ENCODE measurements around the gene PLS3. TPM values are rescaled to one million over a fixed set of nuclear protein-coding genes. Genes with fewer than 3 reads are reported as not detected.

PLS3 gene
- total RNA-seq, 1 experiment from 2014 or later = 88.2 TPM

GRCh38 chrX:115602729-115603389, 41.9 kb downstream of the PLS3 start:
- Histone ChIP-seq H3K27ac (ENCODE audit: low read depth, low read length, poor library complexity, severe bottlenecking) (no peak overlapping the region), H3K4me3 (ENCODE audit: low read depth, low read length, poor library complexity, severe bottlenecking) (no peak overlapping the region), H3K36me3 (ENCODE audit: insufficient read depth, low read length, poor library complexity, severe bottlenecking) (no peaks in the 10 kb centered on the region), H3K9me3 (ENCODE audit: low read depth, low read length, poor library complexity, severe bottlenecking) (no peaks in the 10 kb centered on the region), H3K4me1 (ENCODE audit: insufficient read depth, low read length, poor library complexity, severe bottlenecking) (peaks cover 9% of the 10 kb centered on the region), H3K27me3 (replicated peaks; ENCODE audit: insufficient read depth, low read depth, low read length, poor library complexity) (peaks cover 4% of the 10 kb centered on the region)
- POLR2A ChIA-PET (ENCODE audit: low non-redundant PET) = interaction anchor here (0.7 kb wide), 1 partner anchor 71 kb away, joined by 3 read pairs; no protein-coding TSS in a partner anchor
- intact Hi-C loops (cut with micrococcal nuclease; ENCODE audit: unreplicated experiment) = no loop called here
- TF ChIP-seq EZH2 (IDR thresholded peaks at IDR 0.05; ENCODE audit: borderline replicate concordance, low read depth, low read length, poor library complexity, severe bottlenecking) = no peak
- TF ChIP-seq, protein P1, sequence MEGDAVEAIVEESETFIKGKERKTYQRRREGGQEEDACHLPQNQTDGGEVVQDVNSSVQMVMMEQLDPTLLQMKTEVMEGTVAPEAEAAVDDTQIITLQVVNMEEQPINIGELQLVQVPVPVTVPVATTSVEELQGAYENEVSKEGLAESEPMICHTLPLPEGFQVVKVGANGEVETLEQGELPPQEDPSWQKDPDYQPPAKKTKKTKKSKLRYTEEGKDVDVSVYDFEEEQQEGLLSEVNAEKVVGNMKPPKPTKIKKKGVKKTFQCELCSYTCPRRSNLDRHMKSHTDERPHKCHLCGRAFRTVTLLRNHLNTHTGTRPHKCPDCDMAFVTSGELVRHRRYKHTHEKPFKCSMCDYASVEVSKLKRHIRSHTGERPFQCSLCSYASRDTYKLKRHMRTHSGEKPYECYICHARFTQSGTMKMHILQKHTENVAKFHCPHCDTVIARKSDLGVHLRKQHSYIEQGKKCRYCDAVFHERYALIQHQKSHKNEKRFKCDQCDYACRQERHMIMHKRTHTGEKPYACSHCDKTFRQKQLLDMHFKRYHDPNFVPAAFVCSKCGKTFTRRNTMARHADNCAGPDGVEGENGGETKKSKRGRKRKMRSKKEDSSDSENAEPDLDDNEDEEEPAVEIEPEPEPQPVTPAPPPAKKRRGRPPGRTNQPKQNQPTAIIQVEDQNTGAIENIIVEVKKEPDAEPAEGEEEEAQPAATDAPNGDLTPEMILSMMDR (conservative IDR thresholded peaks at IDR 0.05; ENCODE audit: low read depth, low read length) = no peak
- CTCF ChIA-PET = no interaction called here
- BruUV-seq (replicated peaks) = no TSS peak
- DNase-seq (ENCODE audit: low spot score) = no peak

- no peak for TF ChIP-seq EZH2 (IDR thresholded peaks at IDR 0.05; ENCODE audit: borderline replicate concordance, low read depth, low read length, poor library complexity, severe bottlenecking)
- TF ChIP-seq, protein P1 (conservative IDR thresholded peaks at IDR 0.05; ENCODE audit: low read depth, low read length) = no peak
- H3K36me3 ChIP-seq (ENCODE audit: insufficient read depth, low read length, poor library complexity, severe bottlenecking) = no peaks in the 10 kb centered on the region
- H3K27ac ChIP-seq (ENCODE audit: low read depth, low read length, poor library complexity, severe bottlenecking) = no peak overlapping the region
- DNase-seq (ENCODE audit: low spot score) = no peak
- H3K4me3 ChIP-seq (ENCODE audit: low read depth, low read length, poor library complexity, severe bottlenecking) = no peak overlapping the region
- H3K27me3 ChIP-seq (replicated peaks; ENCODE audit: insufficient read depth, low read depth, low read length, poor library complexity) = peaks cover 7% of the 10 kb centered on the region
- CTCF ChIA-PET = no interaction called here
- H3K9me3 ChIP-seq (ENCODE audit: low read depth, low read length, poor library complexity, severe bottlenecking) = no peaks in the 10 kb centered on the region
- H3K4me1 ChIP-seq (ENCODE audit: insufficient read depth, low read length, poor library complexity, severe bottlenecking) = peaks cover 9% of the 10 kb centered on the region
- BruUV-seq (replicated peaks) = no TSS peak
- intact Hi-C loops (cut with micrococcal nuclease; ENCODE audit: unreplicated experiment) = no loop called here
- POLR2A ChIA-PET (ENCODE audit: low non-redundant PET) = no interaction called here
Measured at GRCh38 chrX:115603534-115604074, 42.6 kb downstream of the PLS3 start.

- no peak for DNase-seq (ENCODE audit: low spot score)
- intact Hi-C loops (cut with micrococcal nuclease; ENCODE audit: unreplicated experiment) = no loop called here
- TF ChIP-seq, protein P1 (conservative IDR thresholded peaks at IDR 0.05; ENCODE audit: low read depth, low read length) = no peak
- no peak for TF ChIP-seq EZH2 (IDR thresholded peaks at IDR 0.05; ENCODE audit: borderline replicate concordance, low read depth, low read length, poor library complexity, severe bottlenecking)
- ChIA-PET POLR2A (ENCODE audit: low non-redundant PET) (no interaction called here), CTCF (no interaction called here)
- Histone ChIP-seq H3K9me3 (ENCODE audit: low read depth, low read length, poor library complexity, severe bottlenecking) (no peaks in the 10 kb centered on the region), H3K27me3 (replicated peaks; ENCODE audit: insufficient read depth, low read depth, low read length, poor library complexity) (peaks cover 13% of the 10 kb centered on the region), H3K4me1 (ENCODE audit: insufficient read depth, low read length, poor library complexity, severe bottlenecking) (no peaks in the 10 kb centered on the region), H3K36me3 (ENCODE audit: insufficient read depth, low read length, poor library complexity, severe bottlenecking) (no peaks in the 10 kb centered on the region), H3K4me3 (ENCODE audit: low read depth, low read length, poor library complexity, severe bottlenecking) (no peak overlapping the region), H3K27ac (ENCODE audit: low read depth, low read length, poor library complexity, severe bottlenecking) (no peak overlapping the region)
- no TSS peak for BruUV-seq (replicated peaks)
Measured at GRCh38 chrX:115606861-115607260, 45.9 kb downstream of the PLS3 start.

Data from A673 (cell line).